Glomerular visceral epithelial cell (primary cell): ENCODE data around the gene ORC3.
"Not testable (repeated sequence)": the region's sequence is repeated elsewhere in the genome, so short reads cannot be mapped to it uniquely, and the experiment has no call there.

Experiments used
- DNase-seq: peaks from one replicate; pipeline ENCODE4 v3.0.0-alpha.2; 2016; ENCODE audit errors: extremely low spot score

ORC3 gene

GRCh38 chr6:87661016-87661415 is 71.1 kb downstream of the ORC3 start:
- DNase-seq = no peak

- DNase-seq = no peak
Measured at GRCh38 chr6:87661503-87661902, 71.6 kb downstream of the ORC3 start.

DNA sequence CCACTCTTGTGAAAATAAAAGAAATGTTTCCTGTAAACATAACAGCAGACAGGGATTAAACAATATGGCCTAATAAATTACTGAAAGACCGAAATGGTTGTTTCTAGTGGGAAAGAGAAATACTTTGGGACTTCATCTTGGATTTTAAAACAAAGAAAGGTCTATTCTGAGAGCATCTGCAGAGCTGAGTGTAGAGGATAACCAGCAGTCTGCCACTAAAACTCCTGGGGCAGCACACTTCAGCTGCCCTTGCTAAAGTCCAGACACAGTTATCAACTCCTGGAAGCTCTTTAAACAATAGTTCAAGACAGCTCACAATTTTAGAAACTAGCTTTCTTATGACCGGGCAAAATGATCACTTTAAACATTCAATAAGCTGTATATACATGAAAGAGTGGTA is 73.5 kb downstream of the ORC3 start:
- DNase-seq = no peak

DNA sequence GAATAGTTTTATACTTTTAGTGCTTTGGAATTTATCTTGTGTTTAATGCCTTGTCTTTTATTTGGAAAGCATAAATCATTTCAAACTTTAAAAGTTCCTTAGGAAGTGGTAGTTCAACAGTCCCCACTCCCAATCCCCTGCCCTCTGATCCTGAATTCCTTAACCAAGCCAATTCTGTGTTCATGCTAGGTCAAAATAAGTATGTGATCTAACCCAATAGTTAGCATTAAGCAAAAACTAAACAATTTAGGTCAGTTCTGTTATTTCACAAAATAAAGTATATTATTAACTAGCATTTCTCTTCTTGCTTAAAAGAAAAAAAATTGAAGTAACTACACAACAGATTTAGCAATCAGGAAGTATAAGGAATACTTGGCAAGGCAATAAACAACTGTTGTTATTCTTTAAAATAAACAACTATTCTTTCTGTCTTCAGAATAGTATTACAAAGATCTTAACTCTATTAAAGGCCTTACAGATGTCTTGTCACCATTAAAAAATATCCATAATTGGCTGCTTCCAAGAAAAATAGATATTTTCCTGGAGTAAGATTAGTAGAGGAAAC is 75.1 kb downstream of the ORC3 start:
- DNase-seq = no peak

DNA sequence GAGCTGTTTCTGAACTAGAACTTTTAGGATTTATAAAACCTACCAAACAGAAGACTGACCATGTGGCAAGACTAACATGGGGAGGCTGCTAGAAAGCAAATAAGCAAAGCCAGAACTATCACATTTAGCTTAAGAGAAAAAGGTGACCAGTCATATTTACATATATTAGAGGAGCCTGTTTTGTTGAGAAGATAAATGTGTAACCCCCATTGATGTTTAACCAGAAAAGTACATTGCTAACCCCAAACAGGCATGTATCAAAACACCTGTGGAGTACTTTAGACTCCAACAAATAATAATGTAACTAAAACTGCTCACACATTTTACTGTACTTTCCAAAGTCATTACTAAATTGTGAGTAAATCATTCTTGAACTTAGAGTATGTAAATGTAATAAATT is 77.1 kb downstream of the ORC3 start:
- no peak for DNase-seq

DNA sequence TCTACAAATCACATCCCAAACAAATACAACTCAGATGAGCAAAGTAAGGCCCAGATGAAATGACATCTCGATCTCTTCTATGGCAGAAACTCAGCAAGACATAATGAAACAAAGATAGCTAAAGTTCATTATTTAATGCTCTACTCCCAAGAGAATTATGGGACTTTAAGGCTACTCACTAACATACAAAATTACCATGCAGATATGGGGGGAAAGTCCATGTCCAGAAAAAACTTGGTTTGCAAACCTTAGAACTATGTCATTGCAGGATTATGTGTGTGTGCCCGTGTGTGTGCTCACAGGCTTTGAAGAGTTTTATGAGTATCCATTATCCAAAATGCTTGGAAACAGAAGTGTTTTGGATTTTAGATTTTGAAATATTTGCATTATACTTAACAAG is 78.1 kb downstream of the ORC3 start:
- DNase-seq = no peak

GRCh38 chr6:87669051-87669450 is 79.1 kb downstream of the ORC3 start:
- no peak for DNase-seq

DNA sequence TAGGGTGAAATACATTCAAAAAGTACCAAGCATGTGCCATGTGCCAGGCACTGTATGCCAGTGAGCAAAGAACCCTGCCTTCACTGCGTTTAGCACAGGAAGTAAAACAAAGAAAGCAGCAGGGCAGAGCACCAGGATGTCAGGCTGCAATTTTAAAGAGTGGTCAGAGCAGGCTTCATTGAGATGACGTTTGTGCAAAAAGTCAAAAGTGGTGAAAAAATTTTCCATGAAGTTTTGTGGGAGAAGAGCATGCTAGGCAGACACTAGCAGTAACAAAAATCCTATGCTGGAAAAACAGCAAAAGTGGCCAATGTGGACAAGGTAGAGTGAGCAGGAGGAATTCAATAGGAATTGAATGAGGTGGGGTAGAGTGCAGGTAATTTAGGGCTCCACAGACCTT is 80.8 kb downstream of the ORC3 start:
- peak; percentile 60 for DNase-seq

DNA sequence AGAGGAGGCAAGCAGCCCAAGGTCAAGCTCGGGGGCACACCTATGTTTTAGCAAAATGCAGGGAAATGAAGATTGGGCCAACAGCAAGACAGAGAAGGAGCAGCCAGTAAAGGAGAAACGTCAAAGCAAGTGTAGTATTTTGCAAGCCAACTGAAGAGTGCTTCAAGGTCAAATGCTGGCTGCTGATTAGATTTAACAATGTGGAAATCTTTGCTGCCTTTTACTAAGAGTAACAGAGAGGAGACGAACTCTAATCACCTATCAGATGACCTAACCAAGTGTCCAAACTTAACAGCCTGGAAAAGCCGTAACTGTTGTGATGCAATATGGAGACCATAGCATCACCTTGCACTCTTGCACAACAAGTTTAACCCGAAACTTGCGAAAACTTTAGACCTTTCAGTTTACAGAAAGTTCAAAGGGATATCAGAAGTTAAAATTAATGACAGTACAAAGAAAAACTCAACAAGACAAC is 81.7 kb downstream of the ORC3 start:
- no peak for DNase-seq

DNA sequence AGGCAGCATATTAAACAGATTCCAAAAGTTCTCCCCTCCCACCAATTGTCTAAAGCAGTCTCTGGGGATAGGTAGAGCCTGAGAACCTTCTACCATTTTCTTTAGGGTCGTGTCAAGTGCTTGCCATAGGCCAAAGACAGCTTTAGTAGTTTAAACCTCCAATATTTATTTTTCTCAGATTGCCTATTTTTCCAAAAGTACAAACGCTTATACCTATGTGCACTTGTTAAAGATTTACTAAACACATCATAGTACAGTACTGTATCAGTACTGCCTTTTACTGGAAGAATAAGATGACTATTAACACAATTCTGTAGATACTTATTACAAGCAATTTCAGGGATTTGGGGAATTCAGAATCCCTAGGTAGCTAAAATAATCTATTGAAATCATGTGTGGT is 82.7 kb downstream of the ORC3 start:
- no peak for DNase-seq

- no peak for DNase-seq
Measured at GRCh38 chr6:87673237-87673636, 83.3 kb downstream of the ORC3 start.

- no peak for DNase-seq
Measured at GRCh38 chr6:87674290-87674689, 84.4 kb downstream of the ORC3 start.

- DNase-seq = no peak
Measured at GRCh38 chr6:87675004-87675681, 85.2 kb downstream of the ORC3 start.

DNA sequence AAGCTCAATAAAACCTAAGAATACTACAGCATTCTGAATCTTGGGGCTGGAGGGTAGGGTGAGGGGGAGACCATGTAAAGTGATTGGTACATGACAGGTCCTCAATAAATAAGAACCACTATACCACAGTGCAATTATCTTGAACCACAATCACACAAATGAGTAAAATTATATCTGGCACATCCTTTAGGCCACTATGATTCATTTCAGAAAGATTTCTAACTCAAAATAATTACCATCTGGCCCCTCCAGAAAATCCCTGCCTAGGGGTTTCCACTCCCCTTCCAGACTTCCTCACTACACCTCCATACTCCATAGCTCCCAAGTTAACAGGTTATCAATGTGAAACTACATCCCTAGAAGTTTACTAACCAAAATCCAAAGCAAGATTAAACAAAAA is 92.4 kb downstream of the ORC3 start:
- no peak for DNase-seq

- DNase-seq = no peak
Measured at GRCh38 chr6:87683890-87684289, 94.0 kb downstream of the ORC3 start.

GRCh38 chr6:87684895-87685654 is 95.1 kb downstream of the ORC3 start:
- DNase-seq = no peak

- DNase-seq = not testable (repeated sequence)
Measured at GRCh38 chr6:87686636-87687205, 96.8 kb downstream of the ORC3 start.

DNA sequence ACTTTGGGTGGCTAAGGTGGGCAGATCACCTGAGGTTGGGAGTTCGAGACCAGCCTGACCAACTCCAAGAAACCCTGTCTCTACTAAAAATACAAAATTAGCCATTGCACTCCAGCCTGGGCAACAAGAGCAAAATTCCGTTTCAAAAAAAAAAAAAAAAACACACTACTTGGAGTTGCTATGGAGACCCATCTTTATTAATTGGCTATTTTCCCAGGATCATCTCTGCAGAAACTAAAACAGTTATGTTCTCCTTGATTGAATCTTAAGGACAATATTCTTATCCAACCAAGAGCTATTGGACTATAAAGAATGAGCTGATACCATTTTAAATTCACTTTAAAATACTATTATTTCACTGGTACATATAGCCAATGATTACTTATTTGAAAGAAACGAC is 97.4 kb downstream of the ORC3 start:
- no peak for DNase-seq

GRCh38 chr6:87687893-87688292 is 98.0 kb downstream of the ORC3 start:
- DNase-seq = not testable (repeated sequence)

DNA sequence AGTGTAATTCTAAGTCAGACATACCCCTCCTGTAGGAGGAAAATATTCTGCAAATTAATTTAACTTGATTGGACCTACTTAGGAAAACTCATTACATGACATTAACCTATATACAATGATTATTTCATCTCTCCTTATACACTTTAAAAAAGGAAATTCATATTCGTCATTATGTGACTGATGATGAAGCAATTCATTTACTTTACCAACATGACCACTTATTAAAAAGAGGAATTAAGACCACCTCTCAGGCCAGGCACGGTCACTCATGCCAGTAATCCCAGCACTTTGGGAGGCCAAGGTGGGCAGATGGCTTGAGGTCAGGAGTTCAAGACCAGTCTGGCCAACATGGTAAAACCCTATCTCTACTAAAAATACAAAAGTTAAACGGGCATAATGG is 100.5 kb downstream of the ORC3 start:
- no peak for DNase-seq

GRCh38 chr6:87692086-87692485 is 102.2 kb downstream of the ORC3 start:
- no peak for DNase-seq

- DNase-seq = not testable (repeated sequence)
Measured at GRCh38 chr6:87696817-87697216, 106.9 kb downstream of the ORC3 start.
